ENCODE results near the gene FGF1. TPM values are rescaled to one million over a fixed set of nuclear protein-coding genes. Genes with fewer than 3 reads are reported as not detected.

FGF1 gene
- total and polyA plus RNA-seq, 2 donors from 2014 or later, result 2.1 to 89.7 TPM

GRCh38 chr5:142617416-142618129, 68.3 kb downstream of the FGF1 start:
- FAIRE-seq (no peak), DNase-seq (no peak)
- H3K9me3 ChIP-seq (ENCODE audit: control insufficient read depth in 2 of 3, insufficient read depth in 1 of 3, low read length in 3 of 3), result no peaks in the 10 kb centered on the region
- H3K4me1 ChIP-seq (ENCODE audit: control insufficient read depth in 2 of 3, insufficient read depth in 2 of 3, low read depth in 1 of 3, low read length in 3 of 3), result no peaks in the 10 kb centered on the region
- no peaks in the 10 kb centered on the region for H3K27me3 ChIP-seq (ENCODE audit: control insufficient read depth, insufficient read depth, low read length)
- no peak overlapping the region for H3K9ac ChIP-seq (ENCODE audit: low read length in 3 of 3)
- no peaks in the 10 kb centered on the region for H3K36me3 ChIP-seq (ENCODE audit: control insufficient read depth in 2 of 3, insufficient read depth in 3 of 3, low read length in 3 of 3)
- no peak overlapping the region for H3K27ac ChIP-seq (ENCODE audit: low read depth in 2 of 2, low read length in 2 of 2)
- intact Hi-C loops (cut with DNase I), result no loop called here
- no peak overlapping the region for H3K4me3 ChIP-seq (ENCODE audit: low read length in 3 of 3)
- no peak for TF ChIP-seq CTCF (IDR thresholded peaks at IDR 0.05; ENCODE audit: borderline replicate concordance, extremely low read depth, insufficient read depth)

GRCh38 chr5:142615948-142616347, 69.9 kb downstream of the FGF1 start:
- TF ChIP-seq CTCF (IDR thresholded peaks at IDR 0.05; ENCODE audit: borderline replicate concordance, extremely low read depth, insufficient read depth), result no peak
- Histone ChIP-seq H3K27me3 (ENCODE audit: control insufficient read depth, insufficient read depth, low read length) (no peaks in the 10 kb centered on the region), H3K36me3 (ENCODE audit: control insufficient read depth in 2 of 3, insufficient read depth in 3 of 3, low read length in 3 of 3) (no peaks in the 10 kb centered on the region), H3K4me3 (ENCODE audit: low read length in 3 of 3) (no peak overlapping the region), H3K27ac (ENCODE audit: low read depth in 2 of 2, low read length in 2 of 2) (no peak overlapping the region), H3K9me3 (ENCODE audit: control insufficient read depth in 2 of 3, insufficient read depth in 1 of 3, low read length in 3 of 3) (no peaks in the 10 kb centered on the region), H3K4me1 (ENCODE audit: control insufficient read depth in 2 of 3, insufficient read depth in 2 of 3, low read depth in 1 of 3, low read length in 3 of 3) (peaks cover 0 to 2% (median 0%) of the 10 kb centered on the region in 3 donors), H3K9ac (ENCODE audit: low read length in 3 of 3) (no peak overlapping the region)
- intact Hi-C loops (cut with DNase I), result no loop called here
- FAIRE-seq (no peak), DNase-seq (no peak)

GRCh38 chr5:142614054-142614453, 71.8 kb downstream of the FGF1 start:
- intact Hi-C loops (cut with DNase I), result no loop called here
- Histone ChIP-seq H3K9me3 (ENCODE audit: control insufficient read depth in 2 of 3, insufficient read depth in 1 of 3, low read length in 3 of 3) (no peaks in the 10 kb centered on the region), H3K4me1 (ENCODE audit: control insufficient read depth in 2 of 3, insufficient read depth in 2 of 3, low read depth in 1 of 3, low read length in 3 of 3) (peaks cover 0 to 2% (median 0%) of the 10 kb centered on the region in 3 donors), H3K9ac (ENCODE audit: low read length in 3 of 3) (no peak overlapping the region), H3K27me3 (ENCODE audit: control insufficient read depth, insufficient read depth, low read length) (no peaks in the 10 kb centered on the region), H3K36me3 (ENCODE audit: control insufficient read depth in 2 of 3, insufficient read depth in 3 of 3, low read length in 3 of 3) (no peaks in the 10 kb centered on the region), H3K4me3 (ENCODE audit: low read length in 3 of 3) (no peak overlapping the region), H3K27ac (ENCODE audit: low read depth in 2 of 2, low read length in 2 of 2) (no peak overlapping the region)
- TF ChIP-seq CTCF (IDR thresholded peaks at IDR 0.05; ENCODE audit: borderline replicate concordance, extremely low read depth, insufficient read depth), result no peak
- DNase-seq, result no peak
- no peak for FAIRE-seq
